CD4-positive, alpha-beta T cell (primary cell): ENCODE measurements around the gene RARG. TPM values are rescaled to one million over a fixed set of nuclear protein-coding genes. Genes with fewer than 3 reads are reported as not detected.
A peak's percentile ranks its signal among the peaks of the same experiment; 100 is the strongest.

Experiments used
- ATAC-seq: fragments of 200-7000 bp; cut with Tn5 transposase; one replicate; pipeline ENCODE4 v1.10.0; 2022; ENCODE audit warnings: mild to moderate bottlenecking; ENCODE audit not compliant: poor library complexity
- CTCF ChIA-PET: fragments of 350-600 bp; sonication (Branson Sonifier 250); formaldehyde crosslinking; loops from one replicate; lab custom pipeline; 2021; ENCODE audit warnings: antibody characterized with exemption, inconsistent platforms; lab: Charles Lee
- POLR2A ChIA-PET: fragments of 350-600 bp; sonication (Branson Sonifier 250); formaldehyde crosslinking; loops from one replicate; lab custom pipeline; 2021; ENCODE audit warnings: antibody characterized with exemption, inconsistent platforms; lab: Charles Lee
- DNase-seq, 14 experiments: peaks; one replicate each; pipeline ENCODE4 v3.0.0-alpha.2; 2013 to 2020; ENCODE audit warnings: mixed read lengths in 2 of 14
- H3K27ac ChIP-seq, 2 donors: one replicate each; pipeline versions ENCODE4 v1.5.1 to v1.7.0; 2013; ENCODE audit warnings: low read length in 2 of 2, low read depth in 1 of 2, mild to moderate bottlenecking in 1 of 2
- H3K27me3 ChIP-seq, 2 experiments: 1 replicate in 1 of 2; 2 replicates in 1 of 2; pipeline versions ENCODE4 v1.6.1 to v1.7.0; 2013; ENCODE audit warnings: low read length in 2 of 2, control low read depth in 1 of 2, mild to moderate bottlenecking in 1 of 2, moderate library complexity in 1 of 2; ENCODE audit not compliant: insufficient read depth in 2 of 2, control insufficient read depth in 1 of 2
- H3K36me3 ChIP-seq: one replicate; pipeline ENCODE4 v1.6.1; 2013; ENCODE audit warnings: low read length, control low read depth; ENCODE audit not compliant: insufficient read depth
- H3K4me1 ChIP-seq: one replicate; pipeline ENCODE4 v1.6.1; 2013; ENCODE audit warnings: low read length, control low read depth; ENCODE audit not compliant: insufficient read depth
- H3K4me3 ChIP-seq: one replicate; pipeline ENCODE4 v1.5.1; 2013; ENCODE audit warnings: mild to moderate bottlenecking, low read length, moderate library complexity
- H3K9me3 ChIP-seq, 2 experiments: 1 replicate in 1 of 2; 2 replicates in 1 of 2; pipeline versions ENCODE4 v1.6.1 to v1.7.0; 2013; ENCODE audit warnings: low read length in 2 of 2, mild to moderate bottlenecking in 2 of 2, control low read depth in 1 of 2, moderate library complexity in 1 of 2; ENCODE audit not compliant: control insufficient read depth in 1 of 2, insufficient read depth in 1 of 2
- H3K27ac Mint-ChIP-seq: one replicate; pipeline ENCODE4 v1.8.0; 2020; ENCODE audit warnings: mixed read lengths
- H3K27me3 Mint-ChIP-seq: one replicate; pipeline ENCODE4 v1.8.0; 2021; ENCODE audit warnings: mixed read lengths
- H3K36me3 Mint-ChIP-seq: one replicate; pipeline ENCODE4 v1.8.0; 2021; ENCODE audit warnings: low read depth, mixed read lengths
- H3K4me1 Mint-ChIP-seq: one replicate; pipeline ENCODE4 v1.8.0; 2021; ENCODE audit warnings: low read depth, mixed read lengths
- H3K4me3 Mint-ChIP-seq: one replicate; pipeline ENCODE4 v1.8.0; 2020; ENCODE audit warnings: mild to moderate bottlenecking, mixed read lengths
- H3K9me3 Mint-ChIP-seq: one replicate; pipeline ENCODE4 v1.8.0; 2020; ENCODE audit warnings: mixed read lengths
- intact Hi-C, 2 experiments: fragments of 100-400 bp; cut with DNase I in 1 of 2; cut with micrococcal nuclease in 1 of 2; formaldehyde crosslinking; loops; one replicate each; pipeline versions ENCODE4 v1.15.1 to v1.9.0; 2023 to 2025; cut with DNase I, micrococcal nuclease
- total RNA-seq, 174 experiments: library from RNA in 2 of 174; stranded (reverse) in 2 of 174; gene quantifications; one replicate each; pipeline ENCODE4 v1.2.3 and lab custom pipeline; 2021 to 2026
- TF ChIP-seq, protein P1 (sequence below): fragments of 200-600 bp; IDR thresholded peaks from one replicate; pipeline ENCODE4 v1.8.0; 2022; ENCODE audit warnings: antibody characterized with exemption, mild to moderate bottlenecking

RARG gene
- total RNA-seq, 2 experiments from 2014 or later = 14.0 to 15.8 TPM

- no peak overlapping the region for H3K4me3 ChIP-seq
- H3K9me3 ChIP-seq = no peaks in the 10 kb centered on the region
- Mint-ChIP-seq H3K36me3 (no peaks in the 10 kb centered on the region), H3K27ac (peak overlapping the region; percentile 62), H3K4me3 (peak overlapping the region; percentile 85), H3K9me3 (no peaks in the 10 kb centered on the region), H3K27me3 (no peaks in the 10 kb centered on the region), H3K4me1 (peaks cover 73% of the 10 kb centered on the region)
- H3K4me1 ChIP-seq = peaks cover 87% of the 10 kb centered on the region
- ChIA-PET CTCF (interaction anchor here (1.0 kb wide), 1 partner anchor 23 kb away, joined by 3 read pairs; a partner anchor contains a TSS), POLR2A (interaction anchor here (1.0 to 1.3 kb wide), 3 partner anchors 10 to 39 kb away, joined by 3 to 9 read pairs (median 4); partner anchors contain the start of genes ESPL1 and ITGB7)
- peaks cover 11% of the 10 kb centered on the region for H3K36me3 ChIP-seq
- no peaks in the 10 kb centered on the region for H3K27me3 ChIP-seq
- TF ChIP-seq, protein P1, sequence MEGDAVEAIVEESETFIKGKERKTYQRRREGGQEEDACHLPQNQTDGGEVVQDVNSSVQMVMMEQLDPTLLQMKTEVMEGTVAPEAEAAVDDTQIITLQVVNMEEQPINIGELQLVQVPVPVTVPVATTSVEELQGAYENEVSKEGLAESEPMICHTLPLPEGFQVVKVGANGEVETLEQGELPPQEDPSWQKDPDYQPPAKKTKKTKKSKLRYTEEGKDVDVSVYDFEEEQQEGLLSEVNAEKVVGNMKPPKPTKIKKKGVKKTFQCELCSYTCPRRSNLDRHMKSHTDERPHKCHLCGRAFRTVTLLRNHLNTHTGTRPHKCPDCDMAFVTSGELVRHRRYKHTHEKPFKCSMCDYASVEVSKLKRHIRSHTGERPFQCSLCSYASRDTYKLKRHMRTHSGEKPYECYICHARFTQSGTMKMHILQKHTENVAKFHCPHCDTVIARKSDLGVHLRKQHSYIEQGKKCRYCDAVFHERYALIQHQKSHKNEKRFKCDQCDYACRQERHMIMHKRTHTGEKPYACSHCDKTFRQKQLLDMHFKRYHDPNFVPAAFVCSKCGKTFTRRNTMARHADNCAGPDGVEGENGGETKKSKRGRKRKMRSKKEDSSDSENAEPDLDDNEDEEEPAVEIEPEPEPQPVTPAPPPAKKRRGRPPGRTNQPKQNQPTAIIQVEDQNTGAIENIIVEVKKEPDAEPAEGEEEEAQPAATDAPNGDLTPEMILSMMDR = no peak
- intact Hi-C loops = no loop called here
- H3K27ac ChIP-seq = peak overlapping the region; percentile 4 to 48
- DNase-seq = no peak
- no peak for ATAC-seq
Measured at GRCh38 chr12:53229454-53229853, 2.6 kb downstream of the RARG start.

GRCh38 chr12:53227836-53228235 lies 4.2 kb downstream of the RARG start:
- no peaks in the 10 kb centered on the region for H3K27me3 ChIP-seq
- H3K4me3 ChIP-seq = no peak overlapping the region
- H3K4me3 Mint-ChIP-seq = no peak overlapping the region
- peaks cover 87% of the 10 kb centered on the region for H3K4me1 ChIP-seq
- no peaks in the 10 kb centered on the region for H3K9me3 Mint-ChIP-seq
- ChIA-PET CTCF (interaction anchor here (1.1 kb wide), 1 partner anchor 14 kb away, joined by 4 read pairs; no protein-coding TSS in a partner anchor), POLR2A (no interaction called here)
- no peaks in the 10 kb centered on the region for H3K9me3 ChIP-seq
- peaks cover 77% of the 10 kb centered on the region for H3K4me1 Mint-ChIP-seq
- peaks cover 11% of the 10 kb centered on the region for H3K36me3 ChIP-seq
- peak overlapping the region; percentile 62 for H3K27ac Mint-ChIP-seq
- no peaks in the 10 kb centered on the region for H3K36me3 Mint-ChIP-seq
- no peak for DNase-seq
- H3K27me3 Mint-ChIP-seq = no peaks in the 10 kb centered on the region
- no peak overlapping the region for H3K27ac ChIP-seq
- no peak for ATAC-seq
- TF ChIP-seq, protein P1 = no peak
- intact Hi-C loops = no loop called here

GRCh38 chr12:53227341-53227740 lies 4.7 kb downstream of the RARG start:
- peaks cover 11% of the 10 kb centered on the region for H3K36me3 ChIP-seq
- no peaks in the 10 kb centered on the region for H3K27me3 ChIP-seq
- TF ChIP-seq, protein P1 = no peak
- DNase-seq (no peak), ATAC-seq (no peak)
- H3K4me3 ChIP-seq = no peak overlapping the region
- Mint-ChIP-seq H3K27me3 (no peaks in the 10 kb centered on the region), H3K4me3 (peak overlapping the region; percentile 21), H3K4me1 (peaks cover 77% of the 10 kb centered on the region), H3K27ac (peak overlapping the region; percentile 62), H3K36me3 (no peaks in the 10 kb centered on the region), H3K9me3 (no peaks in the 10 kb centered on the region)
- no peaks in the 10 kb centered on the region for H3K9me3 ChIP-seq
- POLR2A ChIA-PET = no interaction called here
- intact Hi-C loops = no loop called here
- H3K27ac ChIP-seq = no peak overlapping the region
- CTCF ChIA-PET = no interaction called here
- peaks cover 87% of the 10 kb centered on the region for H3K4me1 ChIP-seq
